ENCODE measurements around the gene DBX1.
"Not testable (repeated sequence)": the region's sequence is repeated elsewhere in the genome, so short reads cannot be mapped to it uniquely, and the experiment has no call there.

The DBX1 gene

DNA sequence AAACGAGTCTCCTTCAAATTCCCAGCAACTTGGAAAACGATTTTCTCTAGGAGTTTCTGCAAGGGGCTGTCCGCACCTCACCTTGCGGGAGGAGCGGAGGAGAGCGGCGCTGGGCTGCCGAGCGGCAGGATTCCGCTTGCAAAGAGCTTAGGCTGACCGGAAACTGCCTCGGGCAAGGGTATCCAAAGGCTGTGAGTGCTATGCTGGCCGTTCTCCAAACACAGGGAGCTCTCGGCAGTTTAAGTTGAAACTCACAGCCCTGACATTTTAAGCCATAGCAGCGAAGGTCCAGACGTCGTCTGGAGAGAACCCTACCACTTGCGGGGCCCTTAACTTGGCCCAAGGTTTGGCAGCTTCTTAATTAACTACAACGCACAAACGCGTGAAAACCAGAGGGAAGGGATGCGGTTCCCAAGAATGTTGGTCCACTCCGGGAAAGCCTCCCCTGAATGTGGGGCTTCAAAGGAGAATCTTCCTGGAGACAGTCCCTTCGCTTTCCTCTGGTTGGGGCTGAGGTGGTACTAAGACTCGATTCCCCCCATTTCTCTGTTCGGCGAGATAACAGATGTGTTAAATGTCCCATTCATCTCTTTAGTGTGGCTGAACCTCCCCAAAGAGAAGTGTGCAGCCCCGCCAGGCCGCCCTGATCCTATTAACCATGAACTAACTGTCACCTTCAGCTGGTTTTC is 1.1 kb upstream of the DBX1 start:
- no peak for DNase-seq (ENCODE audit: low spot score)

DNA sequence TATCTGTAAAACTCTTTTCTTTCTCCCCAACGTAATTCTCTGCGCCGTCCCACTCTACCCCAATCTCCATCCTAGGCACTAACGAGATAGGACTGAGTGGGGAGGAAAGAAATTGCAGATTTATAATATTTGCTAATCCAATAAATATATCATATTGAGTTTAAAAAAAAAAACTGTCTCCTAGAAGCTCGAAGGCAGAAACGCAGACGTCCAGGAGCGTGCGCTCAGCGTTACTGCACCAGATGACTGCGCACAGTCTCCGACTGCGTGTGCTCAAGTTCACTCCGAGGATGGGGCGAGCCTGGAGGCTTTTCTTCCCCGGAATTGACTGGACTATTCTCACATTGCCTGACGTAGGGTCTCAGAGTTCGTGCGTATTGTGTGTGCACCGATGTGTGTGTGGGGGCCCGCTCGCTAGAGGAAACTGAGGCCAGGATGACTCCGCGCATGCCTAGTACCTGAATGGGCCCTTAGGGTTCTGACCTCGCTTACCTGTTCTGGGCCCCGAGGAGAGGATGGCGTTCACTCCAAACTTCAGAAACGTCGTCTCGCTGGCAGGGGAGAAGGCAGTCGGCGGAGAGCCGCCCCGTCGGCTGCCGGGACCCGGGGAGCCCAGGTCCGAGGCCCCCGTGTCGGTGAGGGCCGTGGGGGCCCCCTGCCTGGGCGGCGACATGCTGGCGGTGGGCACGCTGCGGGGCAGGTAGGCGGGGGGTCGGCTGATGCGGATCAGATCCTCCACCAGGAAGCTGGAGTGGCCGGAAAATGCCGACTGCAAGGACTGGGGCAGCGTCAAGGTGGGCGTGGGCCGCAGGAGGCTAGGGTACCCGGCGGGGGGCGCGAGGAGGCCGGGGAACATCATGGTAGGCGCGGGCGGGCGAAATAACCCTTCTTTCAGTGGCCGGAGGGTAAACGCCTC is 551 bp downstream of the DBX1 start:
- DNase-seq (ENCODE audit: low spot score) = no peak

DNA sequence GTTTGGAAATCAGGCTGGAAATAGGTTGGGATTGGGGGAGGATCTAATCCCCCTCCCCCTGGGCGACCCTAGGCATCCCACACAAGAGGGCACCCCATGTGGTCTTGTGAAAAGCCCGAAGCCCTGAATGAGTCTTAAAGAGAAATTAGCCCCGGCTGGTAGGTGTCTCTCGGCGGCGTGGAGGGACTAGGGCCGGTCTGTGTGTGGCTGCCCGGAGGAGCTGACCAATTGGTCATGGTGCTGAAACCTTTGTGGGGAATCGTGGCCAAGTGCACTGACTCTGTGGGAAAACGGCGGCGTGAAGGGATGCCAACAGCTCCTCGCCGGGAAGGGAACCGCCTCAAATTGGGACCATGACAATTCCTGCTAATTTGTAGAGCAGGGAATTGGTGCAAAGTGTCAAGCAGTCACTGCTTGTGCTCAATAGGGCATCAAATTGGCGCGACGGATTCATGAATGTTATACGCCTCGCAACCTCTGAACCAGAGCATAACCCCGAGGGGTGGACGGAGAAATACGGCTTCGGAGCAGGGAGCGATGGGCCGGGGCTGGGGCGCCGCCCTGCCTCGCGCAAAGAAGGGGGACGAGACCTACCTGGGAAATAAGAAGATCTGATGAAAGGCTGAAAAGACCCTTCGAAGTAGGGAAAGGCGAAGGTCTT is 1.5 kb downstream of the DBX1 start:
- DNase-seq (ENCODE audit: low spot score) = peak; percentile 81

GRCh38 chr11:20157728-20158127 is 2.5 kb downstream of the DBX1 start:
- DNase-seq (ENCODE audit: low spot score) = no peak

DNA sequence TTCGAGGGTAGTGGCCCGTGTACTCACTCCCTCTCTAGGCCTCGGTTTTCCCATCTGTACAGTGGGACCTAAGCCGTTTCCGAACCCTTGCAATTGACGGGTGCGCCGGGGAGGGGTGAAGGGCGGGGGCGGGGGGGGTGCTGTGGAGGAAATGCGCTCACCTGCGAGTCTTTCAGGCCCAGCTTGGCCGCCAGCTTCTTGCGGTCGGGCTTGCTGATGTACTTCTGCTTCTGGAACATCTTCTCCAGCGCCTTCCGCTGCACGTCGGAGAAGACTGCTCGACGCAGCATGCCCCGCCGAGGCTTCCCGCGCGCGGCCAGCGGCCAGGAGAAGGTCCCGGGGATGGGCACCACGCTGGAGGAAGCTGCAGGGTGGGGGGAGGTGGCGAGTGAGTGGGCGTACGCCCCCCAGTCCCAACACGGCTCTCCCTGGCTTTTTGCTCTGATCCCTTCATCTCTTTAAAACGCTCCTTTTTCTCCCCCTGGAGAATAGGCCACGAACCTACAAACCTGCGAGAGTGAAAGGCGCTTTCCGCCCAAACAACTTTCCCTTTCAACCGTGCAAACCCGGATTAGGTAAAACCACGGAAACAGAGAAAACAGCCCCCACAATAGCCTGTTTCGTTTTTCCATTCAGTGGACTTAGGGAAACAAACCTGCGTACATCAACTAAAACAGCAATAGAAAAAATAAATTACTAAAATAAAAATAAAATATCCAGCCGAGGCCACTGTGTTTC is 3.2 kb downstream of the DBX1 start:
- no peak for DNase-seq (ENCODE audit: low spot score)

DNA sequence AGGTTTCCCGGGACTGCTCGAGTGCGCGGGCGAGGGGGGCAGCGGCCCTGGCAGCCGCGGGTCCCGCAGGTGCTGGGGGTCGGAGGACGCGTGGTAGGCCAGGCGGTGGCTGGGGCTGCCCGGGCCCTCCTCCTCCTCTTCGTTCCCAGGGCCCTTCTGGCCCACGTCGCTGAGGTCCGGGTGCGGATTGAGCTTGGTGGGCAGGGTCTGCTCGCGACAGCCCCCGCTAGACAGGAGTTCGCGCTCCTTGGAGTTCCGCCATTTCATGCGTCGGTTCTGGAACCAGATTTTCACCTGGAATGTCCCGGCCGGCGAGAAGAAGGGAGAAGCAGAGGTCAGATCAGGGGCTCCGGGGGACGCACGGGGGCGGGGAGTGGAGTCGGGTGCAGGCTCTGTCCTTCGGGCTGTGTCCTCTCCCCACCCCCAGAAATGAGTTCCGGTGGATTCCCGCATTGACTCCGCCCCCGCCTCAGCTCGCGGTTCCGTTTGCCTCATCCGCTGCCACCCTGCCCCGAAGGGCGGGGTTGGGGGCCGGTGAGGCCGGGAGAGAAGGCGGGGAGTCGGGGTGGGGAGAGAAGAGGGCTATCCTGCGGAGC is 3.9 kb downstream of the DBX1 start:
- no peak for DNase-seq (ENCODE audit: low spot score)

- no peak for DNase-seq (ENCODE audit: low spot score)
Measured at GRCh38 chr11:20155683-20156279, 4.5 kb downstream of the DBX1 start.

DNA sequence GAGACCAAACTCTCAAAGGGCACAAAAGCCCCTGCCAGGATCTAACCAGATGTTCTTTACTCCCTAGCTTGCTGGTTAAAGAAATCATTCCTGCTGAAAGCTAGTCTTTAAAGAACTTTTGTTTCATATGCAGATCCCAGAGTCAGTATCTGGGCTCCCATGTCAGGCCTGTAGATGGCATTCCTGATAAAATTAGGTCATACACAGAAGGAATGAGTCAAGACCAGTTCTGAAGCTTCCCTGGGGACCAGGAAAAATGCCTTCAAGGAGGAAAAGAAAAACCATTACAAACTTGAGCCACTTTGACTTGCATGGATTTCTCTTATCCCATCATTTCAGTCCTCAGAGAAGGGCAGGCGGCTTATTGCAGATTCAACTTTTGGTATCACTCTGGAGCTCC is 5.9 kb downstream of the DBX1 start:
- no peak for DNase-seq (ENCODE audit: low spot score)

GRCh38 chr11:20138707-20139106 is 21.6 kb downstream of the DBX1 start:
- DNase-seq (ENCODE audit: low spot score) = no peak

- DNase-seq (ENCODE audit: low spot score) = no peak
Measured at GRCh38 chr11:20137637-20138036, 22.6 kb downstream of the DBX1 start.

DNA sequence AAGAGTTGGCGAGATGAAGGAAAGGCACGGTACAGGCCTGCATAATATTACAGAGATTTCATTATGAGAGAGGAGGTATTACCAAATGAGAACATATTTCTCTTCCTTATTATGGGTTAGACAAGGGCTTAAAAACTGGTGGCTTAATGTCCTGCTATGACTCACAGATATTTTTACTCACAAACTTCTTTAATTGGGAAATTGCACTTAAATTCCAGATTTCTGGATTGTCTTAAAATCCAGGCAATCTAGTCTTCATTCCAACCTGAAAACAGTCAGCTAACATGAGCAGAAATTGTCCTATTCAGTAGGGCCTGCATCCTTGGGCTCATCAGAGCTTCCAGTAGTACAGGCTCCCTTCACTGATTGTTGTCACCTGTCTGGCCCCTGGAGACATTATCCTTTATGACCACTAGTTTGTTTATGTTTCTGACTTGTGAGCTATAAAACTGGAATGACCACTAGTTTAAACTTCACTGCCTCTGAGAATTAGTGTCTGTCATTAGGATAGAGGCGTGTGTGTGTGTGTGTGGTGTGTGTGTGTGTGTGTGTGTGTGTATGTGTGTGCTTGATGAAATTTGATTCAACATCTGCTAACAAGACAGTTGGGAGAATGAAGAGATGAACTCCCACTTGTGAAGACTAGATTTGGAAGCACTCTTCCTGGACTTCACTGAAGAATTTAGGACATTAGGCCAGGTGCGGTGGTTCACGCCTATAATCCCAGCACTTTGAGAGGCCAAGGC is 25.1 kb downstream of the DBX1 start:
- DNase-seq (ENCODE audit: low spot score) = no peak

DNA sequence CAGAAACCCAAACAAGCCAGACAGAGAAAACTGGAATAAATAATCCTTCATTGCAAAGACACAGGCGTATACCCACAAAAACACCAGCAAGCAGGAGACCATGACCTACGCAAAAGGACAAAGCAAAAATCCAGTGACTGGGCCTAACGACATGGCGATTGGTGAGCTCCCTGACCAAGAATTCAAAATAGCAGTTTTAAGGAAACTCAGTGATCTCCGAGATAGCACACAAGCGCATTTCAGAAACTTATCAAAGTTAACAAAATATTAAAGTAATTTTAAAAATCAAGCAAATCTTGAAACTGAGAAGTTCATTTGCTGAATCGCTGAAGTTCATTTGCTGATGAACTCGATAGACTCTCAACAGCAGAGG is 27.6 kb downstream of the DBX1 start:
- DNase-seq (ENCODE audit: low spot score) = no peak

GRCh38 chr11:20131788-20132666 is 28.2 kb downstream of the DBX1 start:
- DNase-seq (ENCODE audit: low spot score) = peak; percentile 75

GRCh38 chr11:20129665-20130064 is 30.6 kb downstream of the DBX1 start:
- DNase-seq (ENCODE audit: low spot score) = no peak

- not testable (repeated sequence) for DNase-seq (ENCODE audit: low spot score)
Measured at GRCh38 chr11:20128528-20128825, 31.8 kb downstream of the DBX1 start.

GRCh38 chr11:20127671-20128527 is 32.4 kb downstream of the DBX1 start:
- peak; percentile 80 for DNase-seq (ENCODE audit: low spot score)

DNA sequence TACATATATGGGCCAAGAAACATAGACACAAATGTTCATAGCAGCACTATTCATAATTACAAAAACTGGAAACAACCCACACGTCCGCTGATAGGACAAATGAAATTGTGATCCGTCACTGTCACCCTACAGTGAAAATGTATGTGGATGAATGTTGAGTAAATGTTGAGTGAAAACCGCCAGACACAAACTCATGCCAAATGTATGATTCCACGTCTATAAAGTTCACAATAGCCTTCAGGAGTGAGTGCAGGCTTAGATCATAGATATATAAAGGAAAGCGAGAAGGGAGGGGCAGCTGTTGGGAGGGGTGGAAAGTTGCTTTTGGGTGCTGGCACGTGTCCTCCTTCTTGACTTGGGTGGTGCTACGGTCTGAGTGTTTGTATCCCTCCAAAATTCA is 33.6 kb downstream of the DBX1 start:
- no peak for DNase-seq (ENCODE audit: low spot score)

- DNase-seq (ENCODE audit: low spot score) = no peak
Measured at GRCh38 chr11:20125927-20126326, 34.3 kb downstream of the DBX1 start.

DNA sequence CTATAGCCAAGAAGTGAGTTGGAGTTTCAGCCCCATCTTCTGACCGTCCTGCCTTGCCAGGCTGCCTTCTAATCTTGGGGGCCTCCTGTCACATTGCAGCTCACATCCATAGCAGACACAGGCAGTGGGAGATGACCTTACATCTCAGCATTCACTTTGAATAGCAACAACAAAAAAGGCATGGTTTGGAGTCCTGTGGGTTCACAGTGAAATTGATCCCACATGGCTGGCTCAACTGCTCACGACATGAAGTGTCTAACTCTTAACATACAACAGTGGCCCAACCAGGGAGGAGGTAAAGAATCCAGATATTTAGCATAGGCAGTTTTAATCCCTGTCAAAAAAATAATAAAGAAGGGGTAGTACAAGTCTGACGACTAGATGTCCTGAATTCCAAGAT is 38.1 kb downstream of the DBX1 start:
- no peak for DNase-seq (ENCODE audit: low spot score)

Data from left forelimb (tissue), 1 donor.